PC-9 (cell line): ENCODE results near the gene AGXT.

Experiments
- CTCF ChIP-seq: fragments of 200-600 bp; sonication (generic); conservative IDR thresholded peaks from 2 replicates; pipeline ENCODE4 v1.6.1; 2017; ENCODE audit warnings: mixed run types, antibody characterized with exemption, mild to moderate bottlenecking, moderate library complexity
- EZH2 ChIP-seq: fragments of 200-600 bp; sonication (generic); IDR thresholded peaks from 2 replicates; pipeline ENCODE4 v1.8.0; 2017; ENCODE audit warnings: antibody characterized with exemption, low read depth

- TF ChIP-seq CTCF (0 out of 2 replicates have a peak, but pooled peaks have one; percentile 7), EZH2 (no peak)
Measured at GRCh38 chr2:240857039-240858008, 11.3 kb upstream of the AGXT start.
